A673 (cell line): Measurements from ENCODE around the gene MRPL54. TPM values are rescaled to one million over a fixed set of nuclear protein-coding genes. Genes with fewer than 3 reads are reported as not detected.

Source experiments
- BruUV-seq: library from RNA; stranded (reverse); fragments of 400-500 nt; replicated peaks from 2 replicates; lab custom pipeline; 2021; lab: Mats Ljungman, UMichigan
- CTCF ChIA-PET: fragments of 300-600 bp; sonication (Branson Sonifier 250); formaldehyde crosslinking; loops from one replicate; lab custom pipeline; 2022; ENCODE audit warnings: antibody characterized with exemption; lab: Charles Lee
- POLR2A ChIA-PET: fragments of 300-600 bp; sonication (Branson Sonifier 250); formaldehyde crosslinking; loops from one replicate; lab custom pipeline; 2022; ENCODE audit warnings: antibody characterized with exemption; ENCODE audit not compliant: low non-redundant PET; lab: Charles Lee
- DNase-seq: peaks from one replicate; pipeline ENCODE4 v3.0.0-alpha.2; 2015; ENCODE audit warnings: low spot score
- H3K27ac ChIP-seq: fragments of 200-600 bp; sonication (generic); 2 replicates; pipeline ENCODE4 v1.5.1; 2016; ENCODE audit warnings: mixed run types, low read depth, mild to moderate bottlenecking, mixed read lengths, antibody characterized with exemption, low read length; ENCODE audit not compliant: poor library complexity, severe bottlenecking
- H3K27me3 ChIP-seq: fragments of 200-600 bp; sonication (generic); replicated peaks from 2 replicates; pipeline ENCODE4 v1.6.1; 2017; ENCODE audit warnings: mixed run types, low read depth, mild to moderate bottlenecking, mixed read lengths, antibody characterized with exemption, low read length; ENCODE audit not compliant: insufficient read depth, poor library complexity
- H3K36me3 ChIP-seq: fragments of 200-600 bp; sonication (generic); 2 replicates; pipeline ENCODE4 v1.6.1; 2016; ENCODE audit warnings: mixed run types, mild to moderate bottlenecking, mixed read lengths, antibody characterized with exemption, low read length; ENCODE audit not compliant: insufficient read depth, poor library complexity, severe bottlenecking
- H3K4me1 ChIP-seq: fragments of 200-600 bp; sonication (generic); 2 replicates; pipeline ENCODE4 v1.6.1; 2017; ENCODE audit warnings: mixed run types, mild to moderate bottlenecking, mixed read lengths, antibody characterized with exemption, low read length; ENCODE audit not compliant: insufficient read depth, poor library complexity, severe bottlenecking
- H3K4me3 ChIP-seq: fragments of 200-600 bp; sonication (generic); 2 replicates; pipeline ENCODE4 v1.5.1; 2016; ENCODE audit warnings: low read depth, mixed run types, mild to moderate bottlenecking, mixed read lengths, low read length; ENCODE audit not compliant: poor library complexity, severe bottlenecking
- H3K9me3 ChIP-seq: fragments of 200-600 bp; sonication (generic); 2 replicates; pipeline ENCODE4 v1.6.1; 2016; ENCODE audit warnings: mixed run types, low read depth, mild to moderate bottlenecking, mixed read lengths, antibody characterized with exemption, low read length; ENCODE audit not compliant: poor library complexity, severe bottlenecking
- EZH2 ChIP-seq: fragments of 200-600 bp; sonication (generic); IDR thresholded peaks from 2 replicates; pipeline ENCODE4 v1.6.1; 2017; ENCODE audit warnings: borderline replicate concordance, low read depth, mild to moderate bottlenecking, mixed read lengths, antibody characterized with exemption, low read length; ENCODE audit not compliant: poor library complexity, severe bottlenecking
- intact Hi-C: fragments of 100-400 bp; cut with micrococcal nuclease; formaldehyde crosslinking; loops from one replicate; pipeline ENCODE4 v1.10.0; 2022; ENCODE audit not compliant: unreplicated experiment
- total RNA-seq: library from RNA; stranded (reverse); gene quantifications from 2 replicates; pipeline ENCODE4 v1.2.3, GENCODE V29; 2021
- TF ChIP-seq, protein P1 (sequence below): fragments of 300-800, 200-600 bp; sonication (generic); conservative IDR thresholded peaks from 2 replicates; pipeline ENCODE4 v1.5.1; 2017; ENCODE audit warnings: low read depth, mild to moderate bottlenecking, antibody characterized with exemption, low read length, moderate library complexity, mixed read lengths

The MRPL54 gene
- total RNA-seq, 1 experiment from 2014 or later: 51.3 TPM

DNA sequence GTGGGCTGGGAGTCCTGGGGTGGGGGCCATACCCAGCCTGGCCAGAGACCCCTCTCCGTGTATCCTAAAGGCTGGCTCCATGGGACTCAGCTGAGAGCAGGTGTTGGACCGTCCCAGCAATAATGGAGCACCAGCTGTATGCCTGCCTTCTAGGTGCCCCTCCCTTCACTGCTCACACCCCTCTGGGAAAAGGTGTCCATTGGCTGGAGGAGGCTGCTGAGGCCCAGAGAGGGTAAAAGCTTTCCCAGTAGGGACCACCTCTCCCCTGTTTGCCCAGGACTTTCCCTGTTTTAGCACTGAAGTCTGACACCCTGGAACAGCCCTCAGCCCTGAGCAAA, 12.9 kb downstream of the MRPL54 start:
- no peak for DNase-seq
- Histone ChIP-seq H3K4me3 (no peak overlapping the region), H3K36me3 (no peaks in the 10 kb centered on the region), H3K27ac (no peak overlapping the region), H3K4me1 (no peaks in the 10 kb centered on the region), H3K27me3 (no peaks in the 10 kb centered on the region), H3K9me3 (no peaks in the 10 kb centered on the region)
- intact Hi-C loops: no loop called here
- BruUV-seq: no TSS peak
- ChIA-PET CTCF (no interaction called here), POLR2A (no interaction called here)
- TF ChIP-seq EZH2: no peak
- TF ChIP-seq, protein P1, sequence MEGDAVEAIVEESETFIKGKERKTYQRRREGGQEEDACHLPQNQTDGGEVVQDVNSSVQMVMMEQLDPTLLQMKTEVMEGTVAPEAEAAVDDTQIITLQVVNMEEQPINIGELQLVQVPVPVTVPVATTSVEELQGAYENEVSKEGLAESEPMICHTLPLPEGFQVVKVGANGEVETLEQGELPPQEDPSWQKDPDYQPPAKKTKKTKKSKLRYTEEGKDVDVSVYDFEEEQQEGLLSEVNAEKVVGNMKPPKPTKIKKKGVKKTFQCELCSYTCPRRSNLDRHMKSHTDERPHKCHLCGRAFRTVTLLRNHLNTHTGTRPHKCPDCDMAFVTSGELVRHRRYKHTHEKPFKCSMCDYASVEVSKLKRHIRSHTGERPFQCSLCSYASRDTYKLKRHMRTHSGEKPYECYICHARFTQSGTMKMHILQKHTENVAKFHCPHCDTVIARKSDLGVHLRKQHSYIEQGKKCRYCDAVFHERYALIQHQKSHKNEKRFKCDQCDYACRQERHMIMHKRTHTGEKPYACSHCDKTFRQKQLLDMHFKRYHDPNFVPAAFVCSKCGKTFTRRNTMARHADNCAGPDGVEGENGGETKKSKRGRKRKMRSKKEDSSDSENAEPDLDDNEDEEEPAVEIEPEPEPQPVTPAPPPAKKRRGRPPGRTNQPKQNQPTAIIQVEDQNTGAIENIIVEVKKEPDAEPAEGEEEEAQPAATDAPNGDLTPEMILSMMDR: no peak

DNA sequence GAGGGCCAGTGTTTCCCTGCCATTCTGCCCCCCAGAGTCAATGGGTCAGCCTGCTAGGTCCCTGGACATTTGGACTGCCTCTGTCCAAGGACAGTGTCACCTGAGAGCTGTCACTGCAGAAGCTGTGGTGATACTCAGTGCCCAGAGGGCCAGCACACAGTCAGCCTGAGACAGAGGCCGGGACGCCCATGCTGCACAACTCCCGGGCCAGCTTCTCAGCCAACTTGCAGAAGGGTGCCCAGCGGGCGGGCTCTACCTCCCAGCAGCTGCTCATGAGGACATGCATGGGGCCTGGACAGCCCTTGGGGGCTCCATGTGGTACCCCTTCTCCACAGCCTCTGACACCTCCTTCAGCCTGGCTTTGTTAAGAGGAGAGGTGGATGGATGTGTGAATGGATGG, 13.3 kb downstream of the MRPL54 start:
- BruUV-seq: no TSS peak
- TF ChIP-seq, protein P1: no peak
- no peak for TF ChIP-seq EZH2
- CTCF ChIA-PET: no interaction called here
- Histone ChIP-seq H3K36me3 (no peaks in the 10 kb centered on the region), H3K9me3 (no peaks in the 10 kb centered on the region), H3K4me1 (no peaks in the 10 kb centered on the region), H3K4me3 (no peak overlapping the region), H3K27me3 (no peaks in the 10 kb centered on the region), H3K27ac (no peak overlapping the region)
- POLR2A ChIA-PET: no interaction called here
- DNase-seq: no peak
- intact Hi-C loops: no loop called here

DNA sequence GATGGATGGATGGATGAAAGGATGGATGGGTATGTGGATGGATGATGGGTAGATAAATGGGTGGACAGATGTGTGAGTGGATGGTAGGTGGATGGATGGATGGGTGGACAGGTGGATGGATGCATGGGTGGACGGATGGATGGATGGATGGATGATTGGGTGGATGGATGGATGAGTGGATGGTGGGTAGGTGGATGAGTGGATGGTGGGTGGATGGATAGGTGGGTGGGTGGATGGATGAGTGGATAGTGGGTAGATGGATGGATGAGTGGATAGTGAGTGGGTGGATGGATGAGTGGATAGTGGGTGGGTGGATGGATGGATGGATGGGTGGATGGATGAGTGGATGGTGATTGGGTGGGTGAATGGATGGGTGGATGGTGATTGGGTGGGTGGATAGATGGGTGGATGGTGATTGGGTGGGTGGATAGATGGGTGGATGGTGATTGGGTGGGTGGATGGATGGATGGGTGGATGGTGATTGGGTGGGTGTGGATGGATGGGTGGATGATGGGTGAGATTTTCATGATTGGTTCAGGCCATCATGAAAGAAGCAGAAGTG, 14.1 kb downstream of the MRPL54 start:
- Histone ChIP-seq H3K9me3 (peaks cover 6% of the 10 kb centered on the region), H3K4me1 (no peaks in the 10 kb centered on the region), H3K27me3 (no peaks in the 10 kb centered on the region), H3K27ac (no peak overlapping the region), H3K4me3 (no peak overlapping the region), H3K36me3 (no peaks in the 10 kb centered on the region)
- DNase-seq: no peak
- CTCF ChIA-PET: no interaction called here
- POLR2A ChIA-PET: no interaction called here
- no TSS peak for BruUV-seq
- intact Hi-C loops: no loop called here
- TF ChIP-seq, protein P1: no peak
- TF ChIP-seq EZH2: no peak
